Measurements from ENCODE around the gene RASSF6.

DNA sequence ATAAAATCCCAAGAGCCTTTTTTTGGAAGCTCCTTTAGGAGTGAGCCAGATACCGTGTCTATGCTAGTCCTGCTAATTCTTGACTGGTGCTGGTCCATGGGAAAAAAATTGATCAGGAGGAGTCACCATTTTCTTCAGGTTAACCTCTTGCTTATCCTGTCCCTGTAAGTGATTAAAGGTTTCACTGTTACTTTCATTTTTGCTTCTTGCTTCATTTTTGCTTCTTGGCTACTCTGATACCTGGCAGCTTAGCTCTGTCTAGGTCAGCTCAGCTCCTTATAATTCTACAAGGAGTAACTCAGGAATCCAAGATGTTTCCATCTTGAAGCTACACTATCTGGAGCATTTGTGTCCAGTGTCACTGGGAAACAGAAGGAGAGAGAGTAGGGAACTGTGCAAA, 93.0 kb downstream of the RASSF6 start:
- TF ChIP-seq, protein P1, sequence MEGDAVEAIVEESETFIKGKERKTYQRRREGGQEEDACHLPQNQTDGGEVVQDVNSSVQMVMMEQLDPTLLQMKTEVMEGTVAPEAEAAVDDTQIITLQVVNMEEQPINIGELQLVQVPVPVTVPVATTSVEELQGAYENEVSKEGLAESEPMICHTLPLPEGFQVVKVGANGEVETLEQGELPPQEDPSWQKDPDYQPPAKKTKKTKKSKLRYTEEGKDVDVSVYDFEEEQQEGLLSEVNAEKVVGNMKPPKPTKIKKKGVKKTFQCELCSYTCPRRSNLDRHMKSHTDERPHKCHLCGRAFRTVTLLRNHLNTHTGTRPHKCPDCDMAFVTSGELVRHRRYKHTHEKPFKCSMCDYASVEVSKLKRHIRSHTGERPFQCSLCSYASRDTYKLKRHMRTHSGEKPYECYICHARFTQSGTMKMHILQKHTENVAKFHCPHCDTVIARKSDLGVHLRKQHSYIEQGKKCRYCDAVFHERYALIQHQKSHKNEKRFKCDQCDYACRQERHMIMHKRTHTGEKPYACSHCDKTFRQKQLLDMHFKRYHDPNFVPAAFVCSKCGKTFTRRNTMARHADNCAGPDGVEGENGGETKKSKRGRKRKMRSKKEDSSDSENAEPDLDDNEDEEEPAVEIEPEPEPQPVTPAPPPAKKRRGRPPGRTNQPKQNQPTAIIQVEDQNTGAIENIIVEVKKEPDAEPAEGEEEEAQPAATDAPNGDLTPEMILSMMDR (IDR thresholded peaks at IDR 0.05; ENCODE audit: control extremely low read depth in 1 of 3, insufficient read depth in 1 of 3, low read depth in 1 of 3, low read length in 3 of 3): no peak
- no peak for TF ChIP-seq TBP (IDR thresholded peaks at IDR 0.05; ENCODE audit: low read depth, low read length)
- no peak for TF ChIP-seq GABPA (IDR thresholded peaks at IDR 0.05; ENCODE audit: borderline replicate concordance, insufficient read depth, low read length)
- TF ChIP-seq EZH2 (IDR thresholded peaks at IDR 0.05; ENCODE audit: low read depth, low read length, severe bottlenecking): no peak
- TF ChIP-seq, protein P2, sequence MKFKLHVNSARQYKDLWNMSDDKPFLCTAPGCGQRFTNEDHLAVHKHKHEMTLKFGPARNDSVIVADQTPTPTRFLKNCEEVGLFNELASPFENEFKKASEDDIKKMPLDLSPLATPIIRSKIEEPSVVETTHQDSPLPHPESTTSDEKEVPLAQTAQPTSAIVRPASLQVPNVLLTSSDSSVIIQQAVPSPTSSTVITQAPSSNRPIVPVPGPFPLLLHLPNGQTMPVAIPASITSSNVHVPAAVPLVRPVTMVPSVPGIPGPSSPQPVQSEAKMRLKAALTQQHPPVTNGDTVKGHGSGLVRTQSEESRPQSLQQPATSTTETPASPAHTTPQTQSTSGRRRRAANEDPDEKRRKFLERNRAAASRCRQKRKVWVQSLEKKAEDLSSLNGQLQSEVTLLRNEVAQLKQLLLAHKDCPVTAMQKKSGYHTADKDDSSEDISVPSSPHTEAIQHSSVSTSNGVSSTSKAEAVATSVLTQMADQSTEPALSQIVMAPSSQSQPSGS (IDR thresholded peaks at IDR 0.05; ENCODE audit: low read length): no peak
- TF ChIP-seq, protein P3, sequence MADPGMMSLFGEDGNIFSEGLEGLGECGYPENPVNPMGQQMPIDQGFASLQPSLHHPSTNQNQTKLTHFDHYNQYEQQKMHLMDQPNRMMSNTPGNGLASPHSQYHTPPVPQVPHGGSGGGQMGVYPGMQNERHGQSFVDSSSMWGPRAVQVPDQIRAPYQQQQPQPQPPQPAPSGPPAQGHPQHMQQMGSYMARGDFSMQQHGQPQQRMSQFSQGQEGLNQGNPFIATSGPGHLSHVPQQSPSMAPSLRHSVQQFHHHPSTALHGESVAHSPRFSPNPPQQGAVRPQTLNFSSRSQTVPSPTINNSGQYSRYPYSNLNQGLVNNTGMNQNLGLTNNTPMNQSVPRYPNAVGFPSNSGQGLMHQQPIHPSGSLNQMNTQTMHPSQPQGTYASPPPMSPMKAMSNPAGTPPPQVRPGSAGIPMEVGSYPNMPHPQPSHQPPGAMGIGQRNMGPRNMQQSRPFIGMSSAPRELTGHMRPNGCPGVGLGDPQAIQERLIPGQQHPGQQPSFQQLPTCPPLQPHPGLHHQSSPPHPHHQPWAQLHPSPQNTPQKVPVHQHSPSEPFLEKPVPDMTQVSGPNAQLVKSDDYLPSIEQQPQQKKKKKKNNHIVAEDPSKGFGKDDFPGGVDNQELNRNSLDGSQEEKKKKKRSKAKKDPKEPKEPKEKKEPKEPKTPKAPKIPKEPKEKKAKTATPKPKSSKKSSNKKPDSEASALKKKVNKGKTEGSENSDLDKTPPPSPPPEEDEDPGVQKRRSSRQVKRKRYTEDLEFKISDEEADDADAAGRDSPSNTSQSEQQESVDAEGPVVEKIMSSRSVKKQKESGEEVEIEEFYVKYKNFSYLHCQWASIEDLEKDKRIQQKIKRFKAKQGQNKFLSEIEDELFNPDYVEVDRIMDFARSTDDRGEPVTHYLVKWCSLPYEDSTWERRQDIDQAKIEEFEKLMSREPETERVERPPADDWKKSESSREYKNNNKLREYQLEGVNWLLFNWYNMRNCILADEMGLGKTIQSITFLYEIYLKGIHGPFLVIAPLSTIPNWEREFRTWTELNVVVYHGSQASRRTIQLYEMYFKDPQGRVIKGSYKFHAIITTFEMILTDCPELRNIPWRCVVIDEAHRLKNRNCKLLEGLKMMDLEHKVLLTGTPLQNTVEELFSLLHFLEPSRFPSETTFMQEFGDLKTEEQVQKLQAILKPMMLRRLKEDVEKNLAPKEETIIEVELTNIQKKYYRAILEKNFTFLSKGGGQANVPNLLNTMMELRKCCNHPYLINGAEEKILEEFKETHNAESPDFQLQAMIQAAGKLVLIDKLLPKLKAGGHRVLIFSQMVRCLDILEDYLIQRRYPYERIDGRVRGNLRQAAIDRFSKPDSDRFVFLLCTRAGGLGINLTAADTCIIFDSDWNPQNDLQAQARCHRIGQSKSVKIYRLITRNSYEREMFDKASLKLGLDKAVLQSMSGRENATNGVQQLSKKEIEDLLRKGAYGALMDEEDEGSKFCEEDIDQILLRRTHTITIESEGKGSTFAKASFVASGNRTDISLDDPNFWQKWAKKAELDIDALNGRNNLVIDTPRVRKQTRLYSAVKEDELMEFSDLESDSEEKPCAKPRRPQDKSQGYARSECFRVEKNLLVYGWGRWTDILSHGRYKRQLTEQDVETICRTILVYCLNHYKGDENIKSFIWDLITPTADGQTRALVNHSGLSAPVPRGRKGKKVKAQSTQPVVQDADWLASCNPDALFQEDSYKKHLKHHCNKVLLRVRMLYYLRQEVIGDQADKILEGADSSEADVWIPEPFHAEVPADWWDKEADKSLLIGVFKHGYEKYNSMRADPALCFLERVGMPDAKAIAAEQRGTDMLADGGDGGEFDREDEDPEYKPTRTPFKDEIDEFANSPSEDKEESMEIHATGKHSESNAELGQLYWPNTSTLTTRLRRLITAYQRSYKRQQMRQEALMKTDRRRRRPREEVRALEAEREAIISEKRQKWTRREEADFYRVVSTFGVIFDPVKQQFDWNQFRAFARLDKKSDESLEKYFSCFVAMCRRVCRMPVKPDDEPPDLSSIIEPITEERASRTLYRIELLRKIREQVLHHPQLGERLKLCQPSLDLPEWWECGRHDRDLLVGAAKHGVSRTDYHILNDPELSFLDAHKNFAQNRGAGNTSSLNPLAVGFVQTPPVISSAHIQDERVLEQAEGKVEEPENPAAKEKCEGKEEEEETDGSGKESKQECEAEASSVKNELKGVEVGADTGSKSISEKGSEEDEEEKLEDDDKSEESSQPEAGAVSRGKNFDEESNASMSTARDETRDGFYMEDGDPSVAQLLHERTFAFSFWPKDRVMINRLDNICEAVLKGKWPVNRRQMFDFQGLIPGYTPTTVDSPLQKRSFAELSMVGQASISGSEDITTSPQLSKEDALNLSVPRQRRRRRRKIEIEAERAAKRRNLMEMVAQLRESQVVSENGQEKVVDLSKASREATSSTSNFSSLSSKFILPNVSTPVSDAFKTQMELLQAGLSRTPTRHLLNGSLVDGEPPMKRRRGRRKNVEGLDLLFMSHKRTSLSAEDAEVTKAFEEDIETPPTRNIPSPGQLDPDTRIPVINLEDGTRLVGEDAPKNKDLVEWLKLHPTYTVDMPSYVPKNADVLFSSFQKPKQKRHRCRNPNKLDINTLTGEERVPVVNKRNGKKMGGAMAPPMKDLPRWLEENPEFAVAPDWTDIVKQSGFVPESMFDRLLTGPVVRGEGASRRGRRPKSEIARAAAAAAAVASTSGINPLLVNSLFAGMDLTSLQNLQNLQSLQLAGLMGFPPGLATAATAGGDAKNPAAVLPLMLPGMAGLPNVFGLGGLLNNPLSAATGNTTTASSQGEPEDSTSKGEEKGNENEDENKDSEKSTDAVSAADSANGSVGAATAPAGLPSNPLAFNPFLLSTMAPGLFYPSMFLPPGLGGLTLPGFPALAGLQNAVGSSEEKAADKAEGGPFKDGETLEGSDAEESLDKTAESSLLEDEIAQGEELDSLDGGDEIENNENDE (IDR thresholded peaks at IDR 0.05; ENCODE audit: insufficient replicate concordance, low read length): no peak
- TF ChIP-seq KDM1A (IDR thresholded peaks at IDR 0.05; ENCODE audit: borderline replicate concordance, low read length): no peak
- TF ChIP-seq HDAC6 (IDR thresholded peaks at IDR 0.05; ENCODE audit: low read depth, low read length): no peak
- no peak for TF ChIP-seq MAFK (IDR thresholded peaks at IDR 0.05; ENCODE audit: low read depth, low read length)
- TF ChIP-seq POLR2A (IDR thresholded peaks at IDR 0.05; ENCODE audit: control extremely low read depth in 1 of 2, low read depth in 2 of 2, low read length in 2 of 2): no peak
- TF ChIP-seq JUN (IDR thresholded peaks at IDR 0.05; ENCODE audit: low read depth, low read length): no peak
- TF ChIP-seq POU5F1 (IDR thresholded peaks at IDR 0.05; ENCODE audit: low read depth, low read length): no peak
- no peak for TF ChIP-seq BRCA1 (IDR thresholded peaks at IDR 0.05; ENCODE audit: low read depth, low read length)

All from H1 (cell line).